Ovary (tissue), 9 donors: ENCODE results near the gene CACNA1S. TPM values are rescaled to one million over a fixed set of nuclear protein-coding genes. Genes with fewer than 3 reads are reported as not detected.

ENCODE experiments used
- DNase-seq, 5 donors: peaks; one replicate each; pipeline ENCODE4 v3.0.0-alpha.2; 2019 to 2020
- H3K27ac ChIP-seq, 2 donors: fragments of 200-600 bp; one replicate each; pipeline versions ENCODE4 v1.5.1 to v1.8.0; 2019 to 2022
- H3K27me3 ChIP-seq: fragments of 200-600 bp; one replicate; pipeline ENCODE4 v1.8.0; 2022
- H3K36me3 ChIP-seq: fragments of 200-600 bp; sonication (generic); one replicate; pipeline ENCODE4 v1.5.1; 2019
- H3K4me1 ChIP-seq: one replicate; pipeline ENCODE4 v1.8.1; 2013; ENCODE audit warnings: mild to moderate bottlenecking, moderate library complexity; ENCODE audit not compliant: insufficient read depth
- H3K4me3 ChIP-seq: fragments of 200-600 bp; sonication (generic); one replicate; pipeline ENCODE4 v1.5.1; 2017
- H3K9me3 ChIP-seq, 2 donors: fragments of 200-600 bp in 1 of 2; sonication (generic) in 1 of 2; one replicate each; pipeline versions ENCODE4 v1.5.1 to v1.8.1; 2013 to 2019; ENCODE audit warnings: mild to moderate bottlenecking in 1 of 2, moderate library complexity in 1 of 2
- CTCF ChIP-seq, 3 donors: fragments of 450-650 bp in 2 of 3; fragments of 200-600 bp in 1 of 3; IDR thresholded peaks; one replicate each; pipeline versions ENCODE4 v1.5.1 to v1.8.0; 2016 to 2022; ENCODE audit warnings: antibody characterized with exemption in 3 of 3, mild to moderate bottlenecking in 1 of 3
- EP300 ChIP-seq: sonication (generic); formaldehyde crosslinking; IDR thresholded peaks from one replicate; pipeline ENCODE4 v1.6.1; 2017; ENCODE audit warnings: antibody characterized with exemption
- POLR2A ChIP-seq: fragments of 450-650 bp; IDR thresholded peaks from one replicate; pipeline ENCODE4 v1.6.1; 2017; ENCODE audit warnings: antibody characterized with exemption, mild to moderate bottlenecking, moderate library complexity
- WGBS, 3 donors: extraction: QIAGEN DNeasy Blood & Tissue Kit in 1 of 3; methylation state at CpG; one replicate each; pipeline versions ENCODE4 v1.1.5 to v1.1.7; 2013 to 2017; 5-methylcytosine and 5-hydroxymethylcytosine counted together
- intact Hi-C, 4 donors: fragments of 100-400 bp; cut with DNase I; formaldehyde crosslinking; loops; one replicate each; pipeline versions ENCODE4 v1.11.0 to v1.15.1; 2022 to 2023
- polyA plus RNA-seq, 2 donors: library from polyadenylated mRNA; stranded (reverse); fragments of 200-250 nt in 1 of 2; fragments of 350-450 nt in 1 of 2; fragmentation: Illumina TruSeq in 1 of 2; extraction: RNeasy Lipid Tissue Mini Kit (QIAGEN cat#74804) in 1 of 2; gene quantifications; one replicate each; pipeline ENCODE4 v1.2.3, GENCODE V29; 2013 to 2014
- total RNA-seq, 7 donors: library from RNA; depleted of rRNA in 2 of 7; stranded (reverse); fragments of >200 nt in 2 of 7; fragmentation: NEBNext Ultra II Directional in 3 of 7; extraction: Animal tissue kit (Norgen Biotek cat#: 25700) in 3 of 7; gene quantifications; one replicate each; pipeline versions ENCODE4 v1.1.0 to v1.2.4, GENCODE V29; 2016 to 2023
- donor health status: DM: no; HTN: no; CAD: no; lungs with moderate emphysema.
- donor health status: DM: no; HTN: no; CAD: no.
- donor health status: Bipolar disorder and iron deficiency.
- donor health status: DM: yes; HTN: yes; CAD: no.
- donor health status: DM: no; HTN: no; CAD: no.
- donor health status: DM: yes; HTN: yes; CAD: no.

Gene CACNA1S
- total and polyA plus RNA-seq, 9 donors = 0.01 to 0.05 (median 0.05) TPM; not detected in 6

GRCh38 chr1:201065686-201066085, 46.5 kb downstream of the CACNA1S start:
- Histone ChIP-seq H3K27ac (no peak overlapping the region), H3K9me3 (no peaks in the 10 kb centered on the region), H3K4me1 (peaks cover 4% of the 10 kb centered on the region), H3K4me3 (no peak overlapping the region), H3K36me3 (no peaks in the 10 kb centered on the region), H3K27me3 (no peaks in the 10 kb centered on the region)
- 89 to 91% (median 90%) methylated on average over 10 of the region's 10 CpGs for WGBS, 3 donors
- no peak for DNase-seq
- intact Hi-C loops = no loop called here
- TF ChIP-seq POLR2A = no peak
- no peak for TF ChIP-seq EP300
- no peak for TF ChIP-seq CTCF (IDR thresholded peaks at IDR 0.05)

- intact Hi-C loops = no loop called here
- Histone ChIP-seq H3K4me1 (peaks cover 8% of the 10 kb centered on the region), H3K27ac (no peak overlapping the region), H3K36me3 (no peaks in the 10 kb centered on the region), H3K27me3 (no peaks in the 10 kb centered on the region), H3K4me3 (no peak overlapping the region), H3K9me3 (no peaks in the 10 kb centered on the region)
- TF ChIP-seq POLR2A = no peak
- TF ChIP-seq EP300 = no peak
- no peak for TF ChIP-seq CTCF (IDR thresholded peaks at IDR 0.05)
- DNase-seq = no peak
- 76 to 85% (median 83%) methylated on average over 8 of the region's 8 CpGs for WGBS, 3 donors
These were observed 47.4 kb downstream of the CACNA1S start for GRCh38 chr1:201064806-201065205.

- 92 to 95% (median 95%) methylated on average over 7 of the region's 7 CpGs for WGBS, 3 donors
These were observed 49.1 kb downstream of the CACNA1S start for GRCh38 chr1:201063145-201063544.

GRCh38 chr1:201062511-201063091, 49.6 kb downstream of the CACNA1S start:
- H3K4me3 ChIP-seq = no peak overlapping the region
- no peak for DNase-seq
- intact Hi-C loops = no loop called here
- H3K9me3 ChIP-seq = no peaks in the 10 kb centered on the region
- no peaks in the 10 kb centered on the region for H3K27me3 ChIP-seq
- TF ChIP-seq POLR2A (no peak), CTCF (IDR thresholded peaks at IDR 0.05) (no peak), EP300 (no peak)
- no peaks in the 10 kb centered on the region for H3K36me3 ChIP-seq
- WGBS, 3 donors = 66 to 67% (median 67%) methylated on average over 8 of the region's 8 CpGs
- peaks cover 8% of the 10 kb centered on the region for H3K4me1 ChIP-seq
- no peak overlapping the region for H3K27ac ChIP-seq

More at GRCh38 chr1:201063145-201063544, 49.1 kb downstream of the CACNA1S start:
- TF ChIP-seq EP300 (no peak), CTCF (IDR thresholded peaks at IDR 0.05) (no peak), POLR2A (no peak)
- peaks cover 8% of the 10 kb centered on the region for H3K4me1 ChIP-seq
- intact Hi-C loops = no loop called here
- H3K27me3 ChIP-seq = no peaks in the 10 kb centered on the region
- no peaks in the 10 kb centered on the region for H3K9me3 ChIP-seq
- no peak overlapping the region for H3K27ac ChIP-seq
- H3K4me3 ChIP-seq = no peak overlapping the region
- no peaks in the 10 kb centered on the region for H3K36me3 ChIP-seq
- no peak for DNase-seq
